ENCODE measurements around the gene HOXA6. TPM values are rescaled to one million over a fixed set of nuclear protein-coding genes. Genes with fewer than 3 reads are reported as not detected.

HOXA6 gene
- total RNA-seq, 1 experiment from 2014 or later, result 12.7 TPM

GRCh38 chr7:27123007-27123476 is 24.5 kb downstream of the HOXA6 start:
- ATAC-seq, result no peak
- Histone ChIP-seq H3K9me3 (ENCODE audit: control insufficient read depth in 1 of 2, insufficient read depth in 1 of 2, low read depth in 1 of 2, low read length in 2 of 2) (no peaks in the 10 kb centered on the region), H3K79me2 (ENCODE audit: insufficient read depth, low read length) (no peaks in the 10 kb centered on the region), H3K9ac (ENCODE audit: low read length) (no peak overlapping the region), H2AFZ (ENCODE audit: low read depth, low read length, poor library complexity, severe bottlenecking) (no peak overlapping the region), H3K27ac (ENCODE audit: low read depth, low read length) (no peak overlapping the region), H3K36me3 (ENCODE audit: control insufficient read depth in 1 of 2, insufficient read depth in 2 of 2, low read length in 2 of 2) (no peaks in the 10 kb centered on the region), H3K4me1 (ENCODE audit: control insufficient read depth in 1 of 2, insufficient read depth in 2 of 2, low read length in 2 of 2) (peaks cover 33 to 75% of the 10 kb centered on the region in 2 experiments), H3K4me2 (ENCODE audit: low read length) (peak overlapping the region; percentile 76; the same call in 1 of the 2 replicates), H3K9me2 (ENCODE audit: insufficient read depth) (no peaks in the 10 kb centered on the region), H3K27me3 (ENCODE audit: insufficient read depth, low read length) (peaks cover 36% of the 10 kb centered on the region; the same call in 1 of the 2 replicates), H3K4me3 (replicated peaks in 1 of 2; ENCODE audit: low read depth in 1 of 2, low read length in 2 of 2) (no peak overlapping the region), H4K20me1 (ENCODE audit: insufficient read depth) (no peaks in the 10 kb centered on the region)
- ChIA-PET RAD21 (ENCODE audit: low non-redundant PET in 1 of 2, low total read pairs in 2 of 2, uncharacterized antibody in 2 of 2, unreplicated experiment in 2 of 2) (no interaction called here), CTCF (no interaction called here), POLR2A (no interaction called here)
- intact Hi-C loops (cut with micrococcal nuclease), result no loop called here
- no TSS peak for BruUV-seq (replicated peaks)
- no peak for DNase-seq (ENCODE audit: low read depth, low spot score)
- TF ChIP-seq CTCF (IDR thresholded peaks at IDR 0.05 in 2 of 3, conservative IDR thresholded peaks at IDR 0.05 in 1 of 3; ENCODE audit: borderline replicate concordance in 1 of 3, insufficient read depth in 1 of 3, low read depth in 2 of 3, low read length in 2 of 3) (no peak), FOSL1 (IDR thresholded peaks at IDR 0.05; ENCODE audit: low read depth) (no peak), EZH2phosphoT487 (IDR thresholded peaks at IDR 0.05; ENCODE audit: borderline replicate concordance) (no peak), JUND (IDR thresholded peaks at IDR 0.05) (no peak), YY1 (IDR thresholded peaks at IDR 0.05; ENCODE audit: extremely low read depth, insufficient replicate concordance, low read depth, low read length) (no peak), POLR2A (IDR thresholded peaks at IDR 0.05; ENCODE audit: borderline replicate concordance, extremely low read depth, insufficient read depth, insufficient read length) (no peak), REST (IDR thresholded peaks at IDR 0.05; ENCODE audit: low read depth) (no peak)

Measured in HCT116 (cell line).